K562 (cell line): ENCODE measurements around the gene PCSK5. TPM values are rescaled to one million over a fixed set of nuclear protein-coding genes. Genes with fewer than 3 reads are reported as not detected.

Experiments
- ATAC-seq: fragments of 200-7000 bp; cut with Tn5 transposase; 3 replicates; pipeline ENCODE4 v1.9.1; 2020; ENCODE audit warnings: moderate library complexity
- BruUV-seq: library from RNA; stranded (reverse); fragments of 400-500 nt; replicated peaks from 2 replicates; lab custom pipeline; 2021; lab: Mats Ljungman, UMichigan
- CTCF ChIA-PET: fragments of 300-600 bp; formaldehyde crosslinking; extraction: SDS; loops from one replicate; lab custom pipeline; 2021; ENCODE audit warnings: low intra/inter-chr PET ratio; lab: Yijun Ruan, JAX
- POLR2A ChIA-PET: fragments of 300-600, 350-650 bp; sonication (Branson Sonifier 250); formaldehyde crosslinking; extraction: SDS; loops from one replicate; lab custom pipeline; 2021; ENCODE audit warnings: antibody characterized with exemption, inconsistent platforms; lab: Yijun Ruan, JAX
- DNase-seq, 4 experiments: peaks; one replicate each; pipeline versions ENCODE4 v3.0.0 to v3.0.0-alpha.2; 2011 to 2018; ENCODE audit warnings: low spot score in 3 of 4, mixed read lengths in 3 of 4; ENCODE audit errors: extremely low read depth in 1 of 4
- FAIRE-seq: peaks from 2 replicates; lab custom pipeline; 2011; peaks lifted over from hg19 to GRCh38; lab: Jason Lieb, UNC
- H2AFZ ChIP-seq: 2 replicates; pipeline ENCODE4 v1.6.0; 2011; ENCODE audit warnings: low read depth, low read length, control low read depth, inconsistent platforms
- H3K27ac ChIP-seq: fragments of 200-600 bp; 3 replicates; pipeline ENCODE4 v1.8.0; 2011; ENCODE audit warnings: low read depth, mild to moderate bottlenecking, control low read depth, inconsistent platforms, low read length, moderate library complexity, mixed read lengths; ENCODE audit errors: extremely low read depth
- H3K27me3 ChIP-seq, 2 experiments: fragments of 300-600 bp in 1 of 2; 2 replicates in 1 of 2; 3 replicates in 1 of 2; pipeline versions ENCODE4 v1.6.0 to v1.8.0; 2011; ENCODE audit warnings: inconsistent platforms in 2 of 2, low read length in 2 of 2, mild to moderate bottlenecking in 1 of 2, mixed read lengths in 1 of 2, moderate library complexity in 1 of 2; ENCODE audit not compliant: control insufficient read depth in 2 of 2, insufficient read depth in 2 of 2
- H3K36me3 ChIP-seq: fragments of 300-600 bp; 3 replicates; pipeline ENCODE4 v1.8.0; 2011; ENCODE audit warnings: mild to moderate bottlenecking, low read length, inconsistent platforms; ENCODE audit not compliant: control insufficient read depth, insufficient read depth
- H3K4me1 ChIP-seq, 2 experiments: fragments of 200-600 bp in 1 of 2; replicated peaks in 1 of 2; 2 replicates in 1 of 2; 3 replicates in 1 of 2; pipeline versions ENCODE4 v1.5.1 to v1.8.0; 2011; ENCODE audit warnings: inconsistent platforms in 2 of 2, low read length in 2 of 2, mild to moderate bottlenecking in 1 of 2, mixed read lengths in 1 of 2, moderate library complexity in 1 of 2; ENCODE audit not compliant: control insufficient read depth in 2 of 2, insufficient read depth in 2 of 2
- H3K4me2 ChIP-seq: 2 replicates; pipeline ENCODE4 v1.6.1; 2011; ENCODE audit warnings: low read length, control low read depth, inconsistent platforms, mixed read lengths; ENCODE audit not compliant: insufficient read depth
- H3K4me3 ChIP-seq: fragments of 200-600 bp; sonication (generic), shearing (Covaris generic); 2 replicates; pipeline ENCODE4 v1.5.1; 2016; ENCODE audit warnings: control low read depth, inconsistent platforms
- H3K79me2 ChIP-seq: fragments of 200-600 bp; 3 replicates; pipeline ENCODE4 v1.8.0; 2011; ENCODE audit warnings: low read length, inconsistent platforms; ENCODE audit not compliant: control insufficient read depth, insufficient read depth
- H3K9ac ChIP-seq, 2 experiments: 2 replicates each; pipeline versions ENCODE4 v1.6.0 to v1.6.1; 2011; ENCODE audit warnings: low read depth in 2 of 2, low read length in 2 of 2, control low read depth in 1 of 2, inconsistent platforms in 1 of 2, mild to moderate bottlenecking in 1 of 2, mixed read lengths in 1 of 2; ENCODE audit not compliant: insufficient read depth in 1 of 2
- H3K9me1 ChIP-seq: one replicate; pipeline ENCODE4 v1.6.0; 2011; ENCODE audit warnings: inconsistent platforms, mild to moderate bottlenecking, low read length, moderate library complexity; ENCODE audit not compliant: control insufficient read depth, insufficient read depth
- H3K9me3 ChIP-seq: replicated peaks from 2 replicates; pipeline ENCODE4 v1.5.1; 2011; ENCODE audit warnings: low read depth, low read length, inconsistent platforms; ENCODE audit not compliant: control insufficient read depth, insufficient read depth
- H4K20me1 ChIP-seq: replicated peaks from 2 replicates; pipeline ENCODE4 v1.6.1; 2011; ENCODE audit warnings: low read length, inconsistent platforms, mixed read lengths; ENCODE audit not compliant: control insufficient read depth, insufficient read depth
- DACH1 ChIP-seq: fragments of 450-650 bp; IDR thresholded peaks from 2 replicates; pipeline ENCODE4 v1.6.1; 2018; ENCODE audit not compliant: partially characterized antibody
- DNMT1 ChIP-seq: fragments of 450-650 bp; IDR thresholded peaks from 2 replicates; pipeline ENCODE4 v1.6.1; 2016; ENCODE audit warnings: antibody characterized with exemption, mild to moderate bottlenecking
- MAFG ChIP-seq: fragments of 450-650 bp; conservative IDR thresholded peaks from 2 replicates; pipeline ENCODE4 v1.6.1; 2016; ENCODE audit warnings: missing genetic modification characterization, missing compliant biosample characterization
- STAT5B ChIP-seq: fragments of 250-450 bp; sonication (Bioruptor Pico); IDR thresholded peaks from 2 replicates; pipeline ENCODE4 v1.8.0; 2021; ENCODE audit warnings: mild to moderate bottlenecking, inconsistent platforms
- ZNF324 ChIP-seq: fragments of 250-450 bp; sonication (Bioruptor Pico); IDR thresholded peaks from 2 replicates; pipeline ENCODE4 v1.4.0; 2020; ENCODE audit warnings: mild to moderate bottlenecking
- ZNF41 ChIP-seq: fragments of 250-450 bp; sonication (Bioruptor Pico); conservative IDR thresholded peaks from 2 replicates; pipeline ENCODE4 v1.4.0; 2020; ENCODE audit warnings: mild to moderate bottlenecking
- ZNF695 ChIP-seq: fragments of 450-650 bp; formaldehyde crosslinking; IDR thresholded peaks from 2 replicates; pipeline ENCODE4 v1.4.0; 2020; ENCODE audit warnings: mild to moderate bottlenecking, moderate library complexity
- WGBS: fragments of 100-300 bp; shearing (Covaris generic); methylation state at CpG from one replicate; pipeline ENCODE4 v1.1.6; 2016; ENCODE audit warnings: low coverage, mixed read lengths; ENCODE audit not compliant: insufficient coverage; ENCODE audit errors: missing lambda C conversion rate; 5-methylcytosine and 5-hydroxymethylcytosine counted together
- in situ Hi-C: fragments of 300-500 bp; cut with MboI; formaldehyde crosslinking; loops from 4 replicates; pipeline ENCODE4 v1.15.0; 2018; ENCODE audit warnings: inconsistent platforms, mixed read lengths
- intact Hi-C: fragments of 100-400 bp; cut with micrococcal nuclease; formaldehyde crosslinking; loops from 2 replicates; pipeline ENCODE4 v1.14.2; 2022
- polyA plus RNA-seq, 8 experiments: library from polyadenylated mRNA; depleted of rRNA in 4 of 8; stranded (reverse) in 5 of 8; unstranded in 3 of 8; fragments of >200 nt; fragmentation: Nextera tagmentation in 2 of 8; fragmentation: Illumina TruSeq in 1 of 8; extraction: Ambion mirVana in 2 of 8; extraction: Trizol in 1 of 8; gene quantifications; 2 replicates each; pipeline versions ENCODE4 v1.2.1 to v1.2.3, GENCODE V29; 2011 to 2014; ENCODE audit warnings: inconsistent platforms in 1 of 8, missing spikeins in 1 of 8
- total RNA-seq, 7 experiments: library from RNA; depleted of rRNA in 6 of 7; stranded (reverse); fragments of >200 nt in 6 of 7; fragmentation: Illumina TruSeq in 2 of 7; extraction: Trizol in 2 of 7; gene quantifications; 2 replicates each; pipeline versions ENCODE4 v1.2.1 to v1.2.3, GENCODE V29; 2011 to 2021; ENCODE audit warnings: low replicate concordance in 1 of 7
- TF ChIP-seq, protein P1 (sequence below): fragments of 250-450 bp; sonication (Bioruptor Pico); IDR thresholded peaks from 2 replicates; pipeline ENCODE4 v1.8.0; 2021; ENCODE audit warnings: mild to moderate bottlenecking, moderate library complexity
- TF ChIP-seq, protein P2 (sequence below): sonication (generic); formaldehyde crosslinking; IDR thresholded peaks from 2 replicates; pipeline ENCODE4 v1.8.1; 2022; ENCODE audit warnings: missing genetic modification reagents

PCSK5 gene
- total and polyA plus RNA-seq, 9 of the 15 experiments (the other 6 are each of a cell fraction or from before 2014, with no cell fraction given) = not detected

GRCh38 chr9:75990156-75990555 is 99.7 kb downstream of the PCSK5 start:
- no TSS peak for BruUV-seq
- H3K4me2 ChIP-seq = no peak overlapping the region
- no peaks in the 10 kb centered on the region for H3K27me3 ChIP-seq
- no peak for DNase-seq
- H3K79me2 ChIP-seq = no peaks in the 10 kb centered on the region
- 0% methylated on average over 3 of the region's 5 CpGs for whole genome bisulfite sequencing
- H3K4me3 ChIP-seq = no peak overlapping the region
- no peaks in the 10 kb centered on the region for H3K36me3 ChIP-seq
- ATAC-seq = no peak
- POLR2A ChIA-PET = no interaction called here
- H3K4me1 ChIP-seq = no peaks in the 10 kb centered on the region
- in situ Hi-C loops = no loop called here
- no peak for FAIRE-seq
- H3K27ac ChIP-seq = no peak overlapping the region
- H3K9me1 ChIP-seq = no peaks in the 10 kb centered on the region
- H4K20me1 ChIP-seq = no peaks in the 10 kb centered on the region
- H3K9ac ChIP-seq = no peak overlapping the region
- CTCF ChIA-PET = no interaction called here
- TF ChIP-seq STAT5B (CRISPR knock-in tag) (no peak), DACH1 (no peak), ZNF695 (CRISPR knock-in tag) (no peak)
- intact Hi-C loops = no loop called here
- H3K9me3 ChIP-seq = no peaks in the 10 kb centered on the region
- H2AFZ ChIP-seq = no peak overlapping the region

DNA sequence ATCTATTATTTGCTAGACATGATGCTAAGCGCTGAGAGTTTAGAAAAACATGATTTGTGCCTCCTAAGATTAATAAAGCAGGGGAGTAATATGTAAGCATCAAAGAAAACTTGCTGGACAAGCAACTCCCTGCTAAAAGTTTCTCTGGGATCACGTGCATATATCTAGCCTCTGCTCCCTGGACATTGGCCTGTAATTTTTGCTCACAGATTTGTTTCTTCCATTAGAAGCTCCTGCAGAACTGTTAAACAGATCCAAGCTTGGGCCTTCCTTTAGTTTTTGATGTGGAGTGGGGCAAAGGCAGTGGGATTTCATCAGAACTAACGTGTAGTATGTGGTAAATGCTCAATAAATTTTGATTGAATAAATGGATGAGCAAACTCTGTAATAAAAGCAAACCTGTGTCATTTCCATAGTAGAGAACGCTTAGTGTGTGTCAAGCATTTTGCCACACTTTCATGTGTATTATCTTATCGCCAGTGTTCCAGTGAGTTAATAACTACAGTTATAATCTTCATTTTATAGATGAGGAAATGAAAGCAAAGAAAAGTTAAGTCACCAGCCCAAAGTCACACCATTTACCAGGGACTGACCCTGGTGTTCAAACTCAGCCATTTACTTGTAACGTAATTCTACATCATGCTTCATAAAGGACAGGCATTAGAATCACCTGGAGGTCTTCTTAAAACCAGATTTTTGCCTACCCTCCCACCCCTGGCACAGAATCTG is 100.3 kb downstream of the PCSK5 start:
- ChIA-PET POLR2A (no interaction called here), CTCF (no interaction called here)
- DNase-seq (no peak), FAIRE-seq (no peak), ATAC-seq (no peak)
- Histone ChIP-seq H2AFZ (no peak overlapping the region), H3K4me1 (no peaks in the 10 kb centered on the region), H3K9ac (no peak overlapping the region), H3K9me3 (no peaks in the 10 kb centered on the region), H3K4me2 (no peak overlapping the region), H4K20me1 (no peaks in the 10 kb centered on the region), H3K27ac (no peak overlapping the region), H3K27me3 (no peaks in the 10 kb centered on the region), H3K79me2 (no peaks in the 10 kb centered on the region), H3K4me3 (no peak overlapping the region), H3K36me3 (no peaks in the 10 kb centered on the region), H3K9me1 (no peaks in the 10 kb centered on the region)
- TF ChIP-seq ZNF324 = no peak
- TF ChIP-seq, protein P1, sequence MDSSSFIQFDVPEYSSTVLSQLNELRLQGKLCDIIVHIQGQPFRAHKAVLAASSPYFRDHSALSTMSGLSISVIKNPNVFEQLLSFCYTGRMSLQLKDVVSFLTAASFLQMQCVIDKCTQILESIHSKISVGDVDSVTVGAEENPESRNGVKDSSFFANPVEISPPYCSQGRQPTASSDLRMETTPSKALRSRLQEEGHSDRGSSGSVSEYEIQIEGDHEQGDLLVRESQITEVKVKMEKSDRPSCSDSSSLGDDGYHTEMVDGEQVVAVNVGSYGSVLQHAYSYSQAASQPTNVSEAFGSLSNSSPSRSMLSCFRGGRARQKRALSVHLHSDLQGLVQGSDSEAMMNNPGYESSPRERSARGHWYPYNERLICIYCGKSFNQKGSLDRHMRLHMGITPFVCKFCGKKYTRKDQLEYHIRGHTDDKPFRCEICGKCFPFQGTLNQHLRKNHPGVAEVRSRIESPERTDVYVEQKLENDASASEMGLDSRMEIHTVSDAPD = no peak
- no peak for TF ChIP-seq DACH1
- no peak for TF ChIP-seq ZNF41 (CRISPR knock-in tag)
- TF ChIP-seq, protein P2, sequence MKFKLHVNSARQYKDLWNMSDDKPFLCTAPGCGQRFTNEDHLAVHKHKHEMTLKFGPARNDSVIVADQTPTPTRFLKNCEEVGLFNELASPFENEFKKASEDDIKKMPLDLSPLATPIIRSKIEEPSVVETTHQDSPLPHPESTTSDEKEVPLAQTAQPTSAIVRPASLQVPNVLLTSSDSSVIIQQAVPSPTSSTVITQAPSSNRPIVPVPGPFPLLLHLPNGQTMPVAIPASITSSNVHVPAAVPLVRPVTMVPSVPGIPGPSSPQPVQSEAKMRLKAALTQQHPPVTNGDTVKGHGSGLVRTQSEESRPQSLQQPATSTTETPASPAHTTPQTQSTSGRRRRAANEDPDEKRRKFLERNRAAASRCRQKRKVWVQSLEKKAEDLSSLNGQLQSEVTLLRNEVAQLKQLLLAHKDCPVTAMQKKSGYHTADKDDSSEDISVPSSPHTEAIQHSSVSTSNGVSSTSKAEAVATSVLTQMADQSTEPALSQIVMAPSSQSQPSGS (CRISPR knock-in tag) = no peak
- TF ChIP-seq MAFG (tag) = no peak
- no peak for TF ChIP-seq DNMT1
- in situ Hi-C loops = no loop called here
- no TSS peak for BruUV-seq
- intact Hi-C loops = no loop called here
- WGBS = 0% methylated on average over 6 of the region's 6 CpGs
